NCI-H128 (cell line): ENCODE data around the gene USP10.
"Not testable (repeated sequence)": the region's sequence is repeated elsewhere in the genome, so short reads cannot be mapped to it uniquely, and the experiment has no call there.

Experiments
- DNase-seq: peaks from one replicate; lab custom pipeline; 2025; ENCODE audit not compliant: unreplicated experiment; lab: John Stamatoyannopoulos, UW

USP10 gene

GRCh38 chr16:84726669-84727467, 27.1 kb downstream of the USP10 start:
- DNase-seq = no peak

GRCh38 chr16:84728853-84729424, 29.1 kb downstream of the USP10 start:
- no peak for DNase-seq

- no peak for DNase-seq
Measured at GRCh38 chr16:84729716-84730320, 30.0 kb downstream of the USP10 start.

GRCh38 chr16:84730406-84731106, 30.8 kb downstream of the USP10 start:
- no peak for DNase-seq

GRCh38 chr16:84732332-84732673, 32.5 kb downstream of the USP10 start:
- not testable (repeated sequence) for DNase-seq

- DNase-seq = no peak
Measured at GRCh38 chr16:84732674-84733352, 33.0 kb downstream of the USP10 start.

- no peak for DNase-seq
Measured at GRCh38 chr16:84735849-84736586, 36.2 kb downstream of the USP10 start.

GRCh38 chr16:84737192-84738011, 37.6 kb downstream of the USP10 start:
- DNase-seq = no peak

GRCh38 chr16:84738255-84739038, 38.6 kb downstream of the USP10 start:
- no peak for DNase-seq

- DNase-seq = no peak
Measured at GRCh38 chr16:84739349-84740124, 39.7 kb downstream of the USP10 start.

GRCh38 chr16:84740596-84741116, 40.9 kb downstream of the USP10 start:
- DNase-seq = no peak

- DNase-seq = no peak
Measured at GRCh38 chr16:84741340-84741830, 41.6 kb downstream of the USP10 start.

GRCh38 chr16:84742641-84743092, 42.9 kb downstream of the USP10 start:
- DNase-seq = no peak

- no peak for DNase-seq
Measured at GRCh38 chr16:84746231-84746630, 46.4 kb downstream of the USP10 start.

GRCh38 chr16:84746875-84747274, 47.1 kb downstream of the USP10 start:
- no peak for DNase-seq

- not testable (repeated sequence) for DNase-seq
Measured at GRCh38 chr16:84748247-84748646, 48.4 kb downstream of the USP10 start.

GRCh38 chr16:84749072-84749471, 49.3 kb downstream of the USP10 start:
- no peak for DNase-seq

GRCh38 chr16:84749815-84750214, 50.0 kb downstream of the USP10 start:
- DNase-seq = no peak
